HepG2 (cell line): ENCODE data around the gene ZNF189. TPM values are rescaled to one million over a fixed set of nuclear protein-coding genes. Genes with fewer than 3 reads are reported as not detected.

Source experiments
- ATAC-seq: fragments of 200-7000 bp; cut with Tn5 transposase; 3 replicates; pipeline ENCODE4 v1.9.1; 2020; ENCODE audit warnings: mild to moderate bottlenecking, moderate library complexity
- BruUV-seq: library from RNA; stranded (reverse); fragments of 400-500 nt; replicated peaks from 2 replicates; lab custom pipeline; 2021; lab: Mats Ljungman, UMichigan
- CTCF ChIA-PET: fragments of 300-600 bp; formaldehyde crosslinking; extraction: SDS; loops from one replicate; lab custom pipeline; 2021; ENCODE audit warnings: low total read pairs, inconsistent platforms, low intra/inter-chr PET ratio; lab: Yijun Ruan, JAX
- POLR2A ChIA-PET: fragments of 350-600 bp; sonication (Branson Sonifier 250); formaldehyde crosslinking; loops from one replicate; lab custom pipeline; 2020; ENCODE audit warnings: antibody characterized with exemption, inconsistent platforms; lab: Yijun Ruan, JAX
- DNase-seq: peaks from one replicate; pipeline ENCODE4 v3.0.0-alpha.2; 2015; ENCODE audit warnings: low spot score
- FAIRE-seq: peaks from 3 replicates; lab custom pipeline; 2011; peaks lifted over from hg19 to GRCh38; lab: Jason Lieb, UNC
- H2AFZ ChIP-seq: one replicate; pipeline ENCODE4 v1.6.1; 2011; ENCODE audit warnings: low read length, inconsistent platforms
- H3K27ac ChIP-seq: fragments of 300-600 bp; 3 replicates; pipeline ENCODE4 v1.8.0; 2011; ENCODE audit warnings: mixed run types, mild to moderate bottlenecking, mixed read lengths, low read length, inconsistent platforms; ENCODE audit not compliant: insufficient read depth; ENCODE audit errors: extremely low read length
- H3K27me3 ChIP-seq, 2 experiments: fragments of 200-600 bp in 1 of 2; 2 replicates in 1 of 2; 3 replicates in 1 of 2; pipeline versions ENCODE4 v1.6.0 to v1.8.0; 2011; ENCODE audit warnings: low read length in 2 of 2, mild to moderate bottlenecking in 2 of 2, moderate library complexity in 2 of 2, inconsistent platforms in 1 of 2; ENCODE audit not compliant: insufficient read depth in 2 of 2, control insufficient read depth in 1 of 2
- H3K36me3 ChIP-seq, 2 experiments: fragments of 200-600 bp in 1 of 2; replicated peaks in 1 of 2; 2 replicates in 1 of 2; 3 replicates in 1 of 2; pipeline versions ENCODE4 v1.5.1 to v1.8.0; 2011; ENCODE audit warnings: low read length in 2 of 2, inconsistent platforms in 1 of 2; ENCODE audit not compliant: insufficient read depth in 2 of 2, control insufficient read depth in 1 of 2
- H3K4me1 ChIP-seq: 2 replicates; pipeline ENCODE4 v1.5.1; 2012; ENCODE audit warnings: low read length, inconsistent platforms; ENCODE audit not compliant: insufficient read depth
- H3K4me2 ChIP-seq: 2 replicates; pipeline ENCODE4 v1.6.0; 2011; ENCODE audit warnings: low read depth, low read length, inconsistent platforms
- H3K4me3 ChIP-seq, 3 experiments: fragments of 200-600 bp in 1 of 3; sonication (generic), shearing (Covaris generic) in 1 of 3; replicated peaks in 1 of 3; 2 replicates each; pipeline ENCODE4 v1.5.1; 2011 to 2016; ENCODE audit warnings: low read length in 3 of 3, inconsistent platforms in 2 of 3, low read depth in 2 of 3, mild to moderate bottlenecking in 2 of 3, control low read depth in 1 of 3, mixed read lengths in 1 of 3; ENCODE audit not compliant: insufficient read depth in 1 of 3
- H3K79me2 ChIP-seq: one replicate; pipeline ENCODE4 v1.6.1; 2011; ENCODE audit warnings: low read length, inconsistent platforms; ENCODE audit not compliant: insufficient read depth
- H3K9ac ChIP-seq: 2 replicates; pipeline ENCODE4 v1.6.0; 2011; ENCODE audit warnings: mild to moderate bottlenecking, low read depth, low read length, inconsistent platforms; ENCODE audit not compliant: insufficient read depth
- H3K9me3 ChIP-seq: 2 replicates; pipeline ENCODE4 v1.5.1; 2012; ENCODE audit warnings: mild to moderate bottlenecking, low read length
- H4K20me1 ChIP-seq: 2 replicates; pipeline ENCODE4 v1.6.0; 2011; ENCODE audit warnings: inconsistent platforms, mild to moderate bottlenecking, low read length, moderate library complexity; ENCODE audit not compliant: insufficient read depth
- ATF7-NPFF ChIP-seq: sonication (generic); formaldehyde crosslinking; IDR thresholded peaks from 2 replicates; pipeline ENCODE4 v1.8.1; 2023; ENCODE audit warnings: mild to moderate bottlenecking, low read depth, missing genetic modification reagents, moderate library complexity
- ETV5 ChIP-seq: IDR thresholded peaks from 2 replicates; pipeline ENCODE4 v1.6.1; 2018; ENCODE audit warnings: missing biosample characterization, missing genetic modification reagents, inconsistent platforms, borderline replicate concordance
- NONO ChIP-seq, 2 experiments: fragments of 450-650 bp in 1 of 2; sonication (generic) in 1 of 2; formaldehyde crosslinking in 1 of 2; IDR thresholded peaks in 1 of 2; conservative IDR thresholded peaks in 1 of 2; 2 replicates each; pipeline versions ENCODE4 v1.6.1 to v1.8.0; 2017 to 2022; ENCODE audit warnings: mild to moderate bottlenecking in 1 of 2, missing genetic modification reagents in 1 of 2, moderate library complexity in 1 of 2
- SPEN ChIP-seq: sonication (generic); formaldehyde crosslinking; IDR thresholded peaks from 2 replicates; pipeline ENCODE4 v1.5.1; 2020; ENCODE audit warnings: low read depth, mild to moderate bottlenecking, missing genetic modification reagents
- ZNF839 ChIP-seq: sonication (generic); formaldehyde crosslinking; IDR thresholded peaks from 2 replicates; pipeline ENCODE4 v1.4.0; 2020; ENCODE audit warnings: missing genetic modification reagents, mild to moderate bottlenecking, borderline replicate concordance
- WGBS: methylation state at CpG from one replicate; pipeline ENCODE4 v1.1.6; 2017; ENCODE audit warnings: low lambda C conversion rate; 5-methylcytosine and 5-hydroxymethylcytosine counted together
- in situ Hi-C: cut with HindIII; loops from 2 replicates; pipeline ENCODE4 v1.10.0; 2017; ENCODE audit warnings: low pct_unique_long_range_greater_than_20kb; ENCODE audit not compliant: extremely low pct_ligation_motif_present
- intact Hi-C: fragments of 100-400 bp; cut with micrococcal nuclease; formaldehyde crosslinking; loops from one replicate; pipeline ENCODE4 v1.10.0; 2022; ENCODE audit not compliant: unreplicated experiment
- polyA plus RNA-seq, 8 experiments: library from polyadenylated mRNA; depleted of rRNA in 3 of 8; stranded (reverse) in 7 of 8; unstranded in 1 of 8; fragments of >200 nt; fragmentation: Illumina TruSeq in 4 of 8; extraction: Trizol in 4 of 8; gene quantifications; 2 replicates each; pipeline versions ENCODE4 v1.2.1 to v1.2.3, GENCODE V29; 2011 to 2016; ENCODE audit warnings: low read depth in 4 of 8, missing spikeins in 1 of 8, mixed read lengths in 1 of 8; ENCODE audit not compliant: insufficient read depth in 1 of 8
- total RNA-seq, 5 experiments: library from RNA; depleted of rRNA; stranded (reverse); fragments of >200 nt; fragmentation: Illumina TruSeq; extraction: Trizol; gene quantifications; 2 replicates each; pipeline ENCODE4 v1.2.3, GENCODE V29; 2016; ENCODE audit warnings: low read depth in 1 of 5
- TF ChIP-seq, protein P1 (sequence below): sonication (generic); formaldehyde crosslinking; IDR thresholded peaks from 2 replicates; pipeline ENCODE4 v1.8.1; 2022; ENCODE audit warnings: mild to moderate bottlenecking, missing genetic modification reagents
- TF ChIP-seq, protein P2 (sequence below): sonication (generic); formaldehyde crosslinking; IDR thresholded peaks from 2 replicates; pipeline ENCODE4 v1.5.0; 2020; ENCODE audit warnings: missing genetic modification reagents
- TF ChIP-seq, protein P3 (sequence below): sonication (generic); formaldehyde crosslinking; IDR thresholded peaks from 2 replicates; pipeline ENCODE4 v1.4.0; 2020; ENCODE audit warnings: missing genetic modification reagents, borderline replicate concordance
- TF ChIP-seq, protein P4 (sequence below): sonication (generic); formaldehyde crosslinking; IDR thresholded peaks from 2 replicates; pipeline ENCODE4 v1.4.0; 2020; ENCODE audit warnings: missing genetic modification reagents

The ZNF189 gene
- total and polyA plus RNA-seq, 2 of the 13 experiments (the other 11 are each of a cell fraction or from before 2014, with no cell fraction given), result 8.4 to 50.0 TPM

DNA sequence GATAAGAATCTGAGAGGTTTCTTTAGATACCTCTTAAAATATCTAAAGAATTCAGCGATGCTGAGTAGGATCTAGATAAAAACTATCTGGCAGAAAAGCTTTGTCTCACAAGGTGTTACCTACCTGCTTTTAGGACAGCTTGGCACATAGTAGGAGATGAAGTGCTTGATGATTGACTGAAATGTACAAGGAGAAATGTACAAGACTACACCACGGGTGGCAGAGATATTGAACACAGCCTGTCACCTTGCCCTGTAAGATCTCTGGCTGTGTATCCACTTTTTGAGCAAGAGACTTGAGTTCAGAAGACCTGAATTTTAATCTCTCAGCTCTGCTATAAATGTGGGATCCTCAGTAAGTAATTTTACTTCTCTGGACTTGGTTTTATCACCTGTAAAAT, 21.2 kb downstream of the ZNF189 start:
- WGBS, result 91% methylated on average over 2 of the region's 2 CpGs
- ATAC-seq, result no peak

DNA sequence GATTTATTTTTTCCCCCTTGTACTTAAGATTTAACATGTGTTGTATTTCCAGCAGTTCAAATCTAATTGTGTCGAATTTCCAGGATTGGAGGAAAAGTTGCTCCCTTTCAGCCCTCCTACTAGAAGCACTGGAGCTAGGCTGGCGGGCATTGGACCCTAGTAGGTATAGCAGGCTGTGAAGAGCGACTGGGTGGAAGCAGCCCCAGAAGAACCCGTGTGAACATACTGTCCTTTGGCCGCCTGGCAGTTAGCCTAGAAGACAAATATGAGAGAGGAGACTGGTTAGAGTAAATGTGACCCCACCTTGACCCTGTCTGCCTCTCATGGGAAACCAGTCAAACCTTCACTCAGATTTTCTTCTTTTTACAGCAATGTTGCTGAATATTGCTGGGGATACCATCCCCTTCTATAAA, 23.0 kb downstream of the ZNF189 start:
- Histone ChIP-seq H4K20me1 (no peaks in the 10 kb centered on the region), H3K4me3 (no peak overlapping the region; a peak in 1 of 6 replicates), H3K27ac (peak overlapping the region; percentile 53), H3K4me2 (peak overlapping the region; percentile 63), H3K9ac (peak overlapping the region; percentile 10; the same call in 1 of the 2 replicates), H3K4me1 (peaks cover 97% of the 10 kb centered on the region), H3K79me2 (no peaks in the 10 kb centered on the region), H3K9me3 (no peaks in the 10 kb centered on the region), H2AFZ (no peak overlapping the region), H3K36me3 (no peaks in the 10 kb centered on the region), H3K27me3 (no peaks in the 10 kb centered on the region)
- 3% methylated on average over 5 of the region's 5 CpGs for WGBS
- ChIA-PET POLR2A (interaction anchor here (0.7 to 4.3 kb wide), 5 partner anchors 11 to 24 kb away, joined by 3 to 23 read pairs (median 4); partner anchors contain the start of genes MRPL50 and ZNF189), CTCF (no interaction called here)
- no TSS peak for BruUV-seq
- DNase-seq, result peak; percentile 98
- in situ Hi-C loops (no loop called here), intact Hi-C loops (loop anchor here (1.0 to 2.0 kb wide), 4 partner anchors 12 to 38 kb away; partner anchors contain the start of genes MRPL50 and ZNF189)
- peak; percentile 93 for FAIRE-seq
- peak; percentile 98 for ATAC-seq
- TF ChIP-seq ATF7-NPFF (CRISPR knock-in tag), result no peak; the same call in 1 of the 2 replicates
- TF ChIP-seq, protein P1, sequence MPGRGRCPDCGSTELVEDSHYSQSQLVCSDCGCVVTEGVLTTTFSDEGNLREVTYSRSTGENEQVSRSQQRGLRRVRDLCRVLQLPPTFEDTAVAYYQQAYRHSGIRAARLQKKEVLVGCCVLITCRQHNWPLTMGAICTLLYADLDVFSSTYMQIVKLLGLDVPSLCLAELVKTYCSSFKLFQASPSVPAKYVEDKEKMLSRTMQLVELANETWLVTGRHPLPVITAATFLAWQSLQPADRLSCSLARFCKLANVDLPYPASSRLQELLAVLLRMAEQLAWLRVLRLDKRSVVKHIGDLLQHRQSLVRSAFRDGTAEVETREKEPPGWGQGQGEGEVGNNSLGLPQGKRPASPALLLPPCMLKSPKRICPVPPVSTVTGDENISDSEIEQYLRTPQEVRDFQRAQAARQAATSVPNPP (CRISPR knock-in tag), result 0 out of 2 replicates have a peak, but pooled peaks have one; percentile 54
- TF ChIP-seq, protein P2, sequence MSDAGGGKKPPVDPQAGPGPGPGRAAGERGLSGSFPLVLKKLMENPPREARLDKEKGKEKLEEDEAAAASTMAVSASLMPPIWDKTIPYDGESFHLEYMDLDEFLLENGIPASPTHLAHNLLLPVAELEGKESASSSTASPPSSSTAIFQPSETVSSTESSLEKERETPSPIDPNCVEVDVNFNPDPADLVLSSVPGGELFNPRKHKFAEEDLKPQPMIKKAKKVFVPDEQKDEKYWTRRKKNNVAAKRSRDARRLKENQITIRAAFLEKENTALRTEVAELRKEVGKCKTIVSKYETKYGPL, result no peak
- TF ChIP-seq ZNF839 (CRISPR knock-in tag), result no peak
- no peak for TF ChIP-seq NONO (IDR thresholded peaks at IDR 0.05)
- no peak for TF ChIP-seq NONO (CRISPR knock-in tag; conservative IDR thresholded peaks at IDR 0.05)
- TF ChIP-seq, protein P3, sequence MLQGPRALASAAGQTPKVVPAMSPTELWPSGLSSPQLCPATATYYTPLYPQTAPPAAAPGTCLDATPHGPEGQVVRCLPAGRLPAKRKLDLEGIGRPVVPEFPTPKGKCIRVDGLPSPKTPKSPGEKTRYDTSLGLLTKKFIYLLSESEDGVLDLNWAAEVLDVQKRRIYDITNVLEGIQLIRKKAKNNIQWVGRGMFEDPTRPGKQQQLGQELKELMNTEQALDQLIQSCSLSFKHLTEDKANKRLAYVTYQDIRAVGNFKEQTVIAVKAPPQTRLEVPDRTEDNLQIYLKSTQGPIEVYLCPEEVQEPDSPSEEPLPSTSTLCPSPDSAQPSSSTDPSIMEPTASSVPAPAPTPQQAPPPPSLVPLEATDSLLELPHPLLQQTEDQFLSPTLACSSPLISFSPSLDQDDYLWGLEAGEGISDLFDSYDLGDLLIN, result no peak
- TF ChIP-seq SPEN, result peak; percentile 96; the same call in 1 of the 2 replicates
- TF ChIP-seq ETV5 (CRISPR knock-in tag), result peak; percentile 61; the same call in 1 of the 2 replicates

More for the DNA sequence above, 21.2 kb downstream of the ZNF189 start:
- Histone ChIP-seq H3K36me3 (no peaks in the 10 kb centered on the region), H3K4me3 (no peak overlapping the region), H3K27me3 (no peaks in the 10 kb centered on the region), H3K4me1 (peaks cover 85% of the 10 kb centered on the region), H2AFZ (no peak overlapping the region), H4K20me1 (no peaks in the 10 kb centered on the region), H3K79me2 (no peaks in the 10 kb centered on the region), H3K9ac (no peak overlapping the region), H3K9me3 (no peaks in the 10 kb centered on the region), H3K27ac (no peak overlapping the region)
- intact Hi-C loops (loop anchor here (1.0 to 2.0 kb wide), 2 partner anchors 17 to 19 kb away; no protein-coding TSS in a partner anchor), in situ Hi-C loops (no loop called here)
- DNase-seq (no peak), FAIRE-seq (no peak)
- ChIA-PET POLR2A (interaction anchor here (1.7 to 3.2 kb wide), 2 partner anchors 11 to 21 kb away, joined by 7 to 11 read pairs; partner anchors contain the start of genes MRPL50 and ZNF189), CTCF (no interaction called here)
- BruUV-seq, result no TSS peak
- TF ChIP-seq, protein P4, sequence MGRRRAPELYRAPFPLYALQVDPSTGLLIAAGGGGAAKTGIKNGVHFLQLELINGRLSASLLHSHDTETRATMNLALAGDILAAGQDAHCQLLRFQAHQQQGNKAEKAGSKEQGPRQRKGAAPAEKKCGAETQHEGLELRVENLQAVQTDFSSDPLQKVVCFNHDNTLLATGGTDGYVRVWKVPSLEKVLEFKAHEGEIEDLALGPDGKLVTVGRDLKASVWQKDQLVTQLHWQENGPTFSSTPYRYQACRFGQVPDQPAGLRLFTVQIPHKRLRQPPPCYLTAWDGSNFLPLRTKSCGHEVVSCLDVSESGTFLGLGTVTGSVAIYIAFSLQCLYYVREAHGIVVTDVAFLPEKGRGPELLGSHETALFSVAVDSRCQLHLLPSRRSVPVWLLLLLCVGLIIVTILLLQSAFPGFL (CRISPR knock-in tag), result no peak
- TF ChIP-seq, all 625 proteins: peak for 0
- H3K4me2 ChIP-seq, result no peak overlapping the region
